Upper lobe of left lung (tissue), 4 donors: ENCODE measurements around the gene KCNJ15.

ENCODE experiments used
- POLR2A ChIP-seq, 4 donors: fragments of 450-650 bp; IDR thresholded peaks; one replicate each; pipeline ENCODE4 v1.5.1; 2016 to 2017; ENCODE audit warnings: antibody characterized with exemption in 4 of 4, mild to moderate bottlenecking in 2 of 4
- TF ChIP-seq, protein P1 (sequence below), 6 experiments: fragments of 450-650 bp in 4 of 6; fragments of 200-600 bp in 2 of 6; sonication (generic) in 2 of 6; IDR thresholded peaks; one replicate each; pipeline ENCODE4 v1.5.1; 2016 to 2019; ENCODE audit warnings: antibody characterized with exemption in 6 of 6

DNA sequence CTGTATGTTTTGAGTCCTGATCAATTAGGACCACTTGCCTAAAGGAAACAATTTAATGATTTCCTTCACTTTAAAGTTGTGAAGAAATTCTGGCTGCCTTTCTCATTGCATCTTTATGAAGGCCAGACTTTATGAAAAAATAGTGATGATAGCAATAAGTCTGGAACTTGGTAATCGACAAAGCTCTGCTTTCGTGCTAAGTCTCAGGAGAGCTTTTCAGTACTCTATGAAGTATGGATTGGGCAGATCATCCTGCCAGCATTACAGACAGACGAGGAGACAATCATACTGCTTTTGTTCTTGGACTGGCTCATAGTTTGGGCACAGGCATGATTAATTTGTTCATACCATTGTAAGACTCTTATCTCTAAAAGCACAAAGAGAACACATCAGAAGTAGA, 45.5 kb upstream of the KCNJ15 start:
- TF ChIP-seq, protein P1, sequence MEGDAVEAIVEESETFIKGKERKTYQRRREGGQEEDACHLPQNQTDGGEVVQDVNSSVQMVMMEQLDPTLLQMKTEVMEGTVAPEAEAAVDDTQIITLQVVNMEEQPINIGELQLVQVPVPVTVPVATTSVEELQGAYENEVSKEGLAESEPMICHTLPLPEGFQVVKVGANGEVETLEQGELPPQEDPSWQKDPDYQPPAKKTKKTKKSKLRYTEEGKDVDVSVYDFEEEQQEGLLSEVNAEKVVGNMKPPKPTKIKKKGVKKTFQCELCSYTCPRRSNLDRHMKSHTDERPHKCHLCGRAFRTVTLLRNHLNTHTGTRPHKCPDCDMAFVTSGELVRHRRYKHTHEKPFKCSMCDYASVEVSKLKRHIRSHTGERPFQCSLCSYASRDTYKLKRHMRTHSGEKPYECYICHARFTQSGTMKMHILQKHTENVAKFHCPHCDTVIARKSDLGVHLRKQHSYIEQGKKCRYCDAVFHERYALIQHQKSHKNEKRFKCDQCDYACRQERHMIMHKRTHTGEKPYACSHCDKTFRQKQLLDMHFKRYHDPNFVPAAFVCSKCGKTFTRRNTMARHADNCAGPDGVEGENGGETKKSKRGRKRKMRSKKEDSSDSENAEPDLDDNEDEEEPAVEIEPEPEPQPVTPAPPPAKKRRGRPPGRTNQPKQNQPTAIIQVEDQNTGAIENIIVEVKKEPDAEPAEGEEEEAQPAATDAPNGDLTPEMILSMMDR (IDR thresholded peaks at IDR 0.05): no peak
- TF ChIP-seq POLR2A (IDR thresholded peaks at IDR 0.05): no peak
